DMS 273 (cell line): Measurements from ENCODE around the gene KRT84.
"Not testable (repeated sequence)": the region's sequence is repeated elsewhere in the genome, so short reads cannot be mapped to it uniquely, and the experiment has no call there.

Experiments
- DNase-seq: peaks from one replicate; lab custom pipeline; 2025; ENCODE audit not compliant: unreplicated experiment; lab: John Stamatoyannopoulos, UW

The KRT84 gene

DNA sequence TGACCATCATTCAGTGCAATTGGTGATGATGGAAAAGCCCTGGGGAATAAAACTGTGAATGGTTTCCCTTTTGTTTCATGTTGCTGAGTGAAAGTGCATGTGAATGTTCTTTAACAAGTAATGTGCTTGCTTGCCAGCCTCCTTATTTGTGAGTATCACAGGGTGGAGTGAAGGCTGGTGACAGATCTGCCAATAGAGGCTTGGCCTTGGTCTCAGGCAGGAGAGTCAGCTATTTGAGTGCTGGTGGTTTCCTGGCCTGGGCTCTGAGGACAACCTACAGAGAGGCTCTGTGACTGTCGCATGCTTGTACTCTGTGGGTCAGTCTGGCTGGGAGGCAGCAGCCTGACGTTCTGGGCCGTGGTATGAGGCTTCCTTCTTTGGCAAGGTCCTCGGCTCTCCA lies 38.9 kb downstream of the KRT84 start:
- no peak for DNase-seq

GRCh38 chr12:52345041-52345440 lies 40.4 kb downstream of the KRT84 start:
- not testable (repeated sequence) for DNase-seq

DNA sequence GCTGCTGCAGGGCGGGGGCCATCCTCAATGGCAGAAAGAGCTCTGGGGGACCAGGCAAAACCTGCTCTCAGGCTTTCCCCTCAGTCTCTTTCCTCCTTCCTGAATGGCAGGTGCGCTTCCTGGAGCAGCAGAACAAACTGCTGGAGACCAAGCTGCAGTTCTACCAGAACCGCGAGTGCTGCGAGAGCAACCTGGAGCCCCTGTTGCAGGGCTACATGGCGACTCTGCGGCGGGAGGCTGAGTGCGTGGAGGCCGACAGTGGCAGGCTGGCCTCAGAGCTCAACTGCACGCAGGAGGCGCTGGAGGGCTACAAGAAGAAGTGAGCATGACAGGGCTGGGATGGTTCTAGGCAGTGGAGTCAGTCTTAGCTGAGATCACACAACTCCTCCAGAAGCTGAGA lies 41.3 kb downstream of the KRT84 start:
- no peak for DNase-seq

DNA sequence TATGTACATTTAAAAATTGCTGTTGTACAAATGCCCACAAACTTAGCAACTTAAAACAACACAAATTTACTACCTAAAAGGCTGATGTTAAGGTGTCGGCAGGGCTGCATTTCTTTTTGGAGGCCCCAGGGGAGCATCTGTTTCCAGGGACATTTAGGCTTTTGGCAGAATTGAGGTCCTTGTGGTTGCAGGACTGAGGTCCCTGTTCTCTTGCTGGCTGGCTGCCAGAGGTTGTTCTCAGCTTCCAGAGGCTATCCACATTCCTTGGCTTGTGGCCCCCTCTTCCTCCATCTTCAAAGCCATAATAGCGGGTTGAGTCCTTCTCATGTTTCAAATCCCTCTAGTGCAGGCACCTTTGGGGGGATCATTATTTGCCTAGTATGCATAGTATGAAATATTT lies 41.9 kb downstream of the KRT84 start:
- no peak for DNase-seq

- no peak for DNase-seq
These were observed 42.5 kb downstream of the KRT84 start for GRCh38 chr12:52342781-52343490.

DNA sequence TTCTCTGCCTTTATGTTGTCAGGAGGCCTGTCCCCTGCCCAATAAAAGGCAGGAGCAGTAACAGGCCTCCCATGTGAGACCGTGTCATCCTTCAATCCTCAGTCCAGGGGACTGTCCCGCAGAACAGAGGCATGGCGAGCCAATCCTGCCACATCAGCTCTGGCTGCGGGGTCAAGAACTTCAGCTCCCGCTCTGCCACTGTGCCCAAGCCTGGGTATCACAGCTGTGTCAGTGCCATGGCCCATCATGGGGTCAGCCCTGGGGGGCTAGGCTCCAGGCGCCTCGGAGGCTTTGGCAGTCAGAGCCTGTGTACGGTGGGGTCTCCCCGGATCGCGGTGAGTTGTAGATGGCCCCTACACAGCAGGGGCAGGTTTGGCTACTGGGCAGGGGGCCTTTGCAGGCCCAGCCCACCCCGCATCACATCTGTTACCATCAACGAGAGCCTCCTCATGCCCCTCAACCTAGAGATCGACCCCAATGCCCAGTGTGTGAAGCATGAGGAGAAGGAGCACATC lies 44.3 kb downstream of the KRT84 start:
- DNase-seq = no peak

GRCh38 chr12:52338241-52338960 lies 47.1 kb downstream of the KRT84 start:
- peak; percentile 73 for DNase-seq

DNA sequence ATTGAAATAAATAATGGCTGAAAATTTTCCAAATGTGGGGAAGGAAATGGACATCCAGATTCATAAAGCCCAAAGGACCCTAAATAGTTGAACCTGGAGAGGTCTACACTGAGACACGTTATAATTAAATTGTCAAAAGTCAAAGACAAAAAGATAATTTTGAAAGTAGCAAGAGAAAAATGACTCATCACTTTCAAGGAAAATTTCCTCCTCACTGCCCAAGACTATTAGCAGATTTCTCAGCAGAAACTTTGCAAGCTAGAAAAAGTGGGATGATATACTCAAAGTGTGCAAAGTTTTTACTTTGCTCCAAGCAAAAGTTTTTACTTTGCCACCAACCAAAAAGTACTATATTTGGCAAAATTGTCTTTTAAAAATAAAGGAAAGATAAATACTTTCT lies 48.4 kb downstream of the KRT84 start:
- no peak for DNase-seq

DNA sequence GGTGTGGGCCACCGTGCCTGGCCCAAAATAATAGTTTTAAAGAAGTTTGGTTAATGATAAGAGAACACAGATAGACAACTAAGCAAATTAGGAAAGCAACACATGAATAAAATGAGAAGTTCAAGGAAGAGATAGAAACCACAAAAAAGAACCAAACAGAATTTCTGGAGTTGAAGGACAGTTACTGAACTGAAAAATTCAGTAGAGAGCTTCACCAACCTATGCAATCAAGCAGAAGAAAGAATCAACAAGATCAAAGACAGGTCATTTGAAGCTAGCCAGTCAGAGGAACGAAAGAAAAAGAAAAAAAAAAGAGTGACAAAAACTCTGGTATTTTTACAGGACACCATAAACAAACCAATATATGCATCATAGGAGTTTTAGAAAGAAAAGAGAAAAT lies 48.8 kb downstream of the KRT84 start:
- DNase-seq = no peak

DNA sequence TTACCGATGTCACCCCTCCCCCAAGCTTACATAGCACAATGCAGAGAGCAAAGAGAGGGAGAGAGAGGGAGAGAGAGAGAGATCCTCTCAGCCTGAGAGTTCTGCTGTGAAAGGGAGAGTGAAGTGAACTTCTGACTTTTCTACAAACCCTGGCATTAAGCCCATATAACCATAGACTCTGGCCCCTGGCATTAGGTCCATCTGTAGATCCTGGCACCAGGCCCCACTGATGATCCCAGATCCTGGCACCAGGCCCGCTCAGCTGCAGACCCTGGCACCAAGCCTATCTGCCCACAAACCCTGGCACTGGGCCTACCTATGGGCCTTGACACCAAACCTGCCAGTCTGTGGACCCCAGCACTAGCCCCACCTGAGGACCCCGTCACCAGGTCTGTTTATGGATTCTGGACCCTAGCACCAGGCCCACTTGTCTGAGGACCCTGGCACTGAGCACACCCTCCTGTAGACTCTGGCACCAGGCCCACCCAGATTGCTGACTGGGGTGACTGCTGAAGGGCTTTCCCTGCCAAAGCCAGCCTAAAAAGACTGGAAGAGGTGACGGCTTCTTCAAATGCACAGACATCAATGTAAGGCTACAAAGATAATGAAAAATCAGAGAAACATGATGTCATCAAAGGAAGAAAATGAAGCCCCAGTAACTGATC lies 49.7 kb downstream of the KRT84 start:
- DNase-seq = peak; percentile 93

DNA sequence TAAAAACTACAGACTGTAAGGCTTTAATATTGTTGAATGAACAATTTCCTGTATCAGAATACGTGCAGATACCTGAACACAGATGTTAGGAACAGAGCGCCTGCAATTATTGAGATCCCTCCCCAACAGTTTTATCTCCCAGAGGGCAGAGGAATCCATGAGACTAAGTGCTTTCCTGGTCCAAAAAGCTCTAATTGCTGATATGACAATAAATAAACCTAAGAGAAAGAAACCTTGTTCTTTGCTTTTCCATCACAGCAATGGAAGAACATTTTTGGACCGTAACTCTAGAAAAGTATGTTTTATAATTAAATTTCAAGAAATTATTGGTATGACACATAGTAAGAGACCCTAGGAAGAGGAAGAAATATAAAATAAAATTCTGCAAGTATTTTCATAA lies 51.3 kb downstream of the KRT84 start:
- DNase-seq = no peak

GRCh38 chr12:52333321-52333720 lies 52.1 kb downstream of the KRT84 start:
- no peak for DNase-seq

- no peak for DNase-seq
These were observed 53.1 kb downstream of the KRT84 start for GRCh38 chr12:52332381-52332780.

GRCh38 chr12:52331833-52332232 lies 53.6 kb downstream of the KRT84 start:
- no peak for DNase-seq

- no peak for DNase-seq
These were observed 54.4 kb downstream of the KRT84 start for GRCh38 chr12:52331039-52331438.

DNA sequence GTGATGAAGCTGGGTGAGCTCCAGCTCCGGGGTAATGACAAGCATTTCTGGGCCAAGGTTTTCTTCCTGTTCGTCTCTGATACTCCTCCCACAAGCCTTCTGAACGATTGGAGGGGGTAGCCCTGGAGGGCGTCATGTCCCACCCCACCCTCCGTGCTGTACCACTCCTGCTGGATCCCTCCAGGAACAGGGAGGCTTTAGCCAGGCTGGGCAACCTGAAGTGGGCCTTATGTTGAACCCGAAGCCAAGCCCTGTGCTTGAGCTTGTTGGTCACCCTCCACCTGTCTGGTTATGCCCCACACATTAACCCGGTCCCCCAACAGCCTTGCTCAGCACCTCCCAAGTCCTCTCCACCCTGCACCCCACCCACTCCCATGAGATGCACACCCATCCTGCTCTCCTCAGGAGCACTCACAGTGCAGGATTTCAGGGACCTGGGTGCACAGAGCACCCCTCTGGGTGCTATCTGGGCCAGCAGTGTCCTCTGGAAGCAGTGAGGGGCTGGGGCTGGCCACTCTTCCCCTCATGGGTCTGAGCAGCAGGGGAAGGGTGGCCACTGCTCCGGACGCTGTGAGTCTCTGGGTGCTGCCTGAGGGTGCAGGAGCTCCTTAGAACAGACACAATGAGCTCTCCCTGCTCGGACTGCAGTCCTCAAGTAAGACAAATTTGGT lies 57.5 kb downstream of the KRT84 start:
- no peak for DNase-seq
